ENCODE data around the gene DIDO1.

Gene DIDO1

DNA sequence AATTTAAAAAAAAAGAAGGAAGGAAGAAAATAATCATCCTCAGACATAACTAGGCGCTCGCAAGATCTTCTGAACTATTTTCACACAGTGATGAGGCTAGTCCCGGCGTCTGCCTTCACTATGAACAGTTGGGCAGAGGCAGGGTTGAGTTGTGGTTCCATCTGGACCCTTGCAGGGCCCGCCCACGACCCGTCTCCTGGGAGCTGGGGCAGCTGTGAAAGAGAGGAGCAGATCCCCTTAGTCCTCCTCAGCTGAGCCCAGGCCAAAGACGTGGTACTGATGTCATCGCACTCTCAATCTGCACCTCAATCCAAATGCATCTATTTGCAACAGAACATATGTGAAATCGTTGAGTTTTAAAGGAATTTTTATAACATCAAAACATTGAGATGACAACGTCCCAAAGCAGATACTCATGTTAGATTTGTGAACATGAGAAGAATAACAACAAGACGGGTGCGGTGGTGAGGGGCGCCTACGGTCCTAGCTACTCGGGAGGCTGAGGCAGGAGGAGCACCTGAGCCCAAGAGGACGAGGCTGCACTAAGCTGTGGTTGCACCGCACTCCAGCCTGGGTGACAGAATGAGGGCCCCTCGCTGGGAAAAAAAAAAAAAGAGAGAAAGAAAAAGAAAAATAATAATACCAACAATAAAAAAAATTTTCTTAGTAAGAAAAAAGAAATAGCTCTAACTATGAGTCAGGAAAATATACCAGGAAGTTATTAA lies 80.0 kb downstream of the DIDO1 start:
- DNase-seq, result peak; percentile 41

DNA sequence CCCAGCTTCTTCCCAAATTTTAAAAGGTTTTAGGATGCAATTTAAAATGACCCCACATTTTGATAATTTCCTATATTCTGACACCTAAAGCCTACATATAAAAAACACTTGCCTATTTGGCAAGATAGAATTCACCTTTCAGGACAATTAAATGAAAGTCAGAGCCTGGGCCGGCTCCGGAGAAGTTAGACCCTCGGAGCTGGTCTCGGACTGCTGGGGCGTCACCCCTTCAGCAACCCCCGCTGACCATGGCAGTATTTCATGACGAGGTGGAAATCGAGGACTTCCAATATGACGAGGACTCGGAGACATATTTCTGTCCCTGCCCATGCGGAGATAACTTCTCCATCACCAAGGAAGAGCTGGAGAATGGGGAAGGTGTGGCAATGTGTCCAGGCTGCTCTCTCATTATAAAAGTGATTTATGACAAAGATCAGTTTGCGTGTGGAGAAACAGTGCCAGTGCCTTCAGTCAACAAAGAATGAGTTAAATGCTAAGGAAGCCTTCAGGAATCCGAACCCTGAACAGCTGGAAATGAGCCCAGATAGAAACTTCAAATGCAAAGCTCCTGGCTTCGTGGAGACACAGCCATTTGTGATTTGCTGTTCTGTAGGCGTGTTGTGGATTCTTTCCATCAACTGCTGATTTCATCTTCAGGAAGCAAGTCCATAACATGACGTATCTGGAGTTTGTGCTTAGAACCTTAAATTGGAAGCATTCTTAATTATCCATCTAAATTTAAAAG lies 80.7 kb downstream of the DIDO1 start:
- DNase-seq, result no peak

DNA sequence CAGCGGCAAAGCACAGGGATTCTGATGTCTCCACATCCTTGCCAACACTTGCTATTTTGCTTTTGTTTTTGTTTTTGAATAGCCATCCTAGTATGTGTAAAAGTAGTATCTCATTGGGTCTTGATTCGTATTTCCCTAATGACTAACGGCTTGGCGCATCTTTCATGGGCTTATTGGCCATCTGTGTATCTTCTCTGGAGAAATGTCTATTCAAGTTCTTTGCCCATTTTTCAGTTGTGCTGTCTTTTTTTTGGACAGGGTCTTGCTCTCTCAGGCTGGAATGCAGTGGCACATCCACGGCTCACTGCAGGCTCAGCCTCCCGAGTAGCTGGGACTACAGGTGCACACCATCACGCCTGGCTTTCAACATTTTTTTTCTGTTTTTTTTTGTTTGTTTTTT lies 82.1 kb downstream of the DIDO1 start:
- DNase-seq, result no peak

DNA sequence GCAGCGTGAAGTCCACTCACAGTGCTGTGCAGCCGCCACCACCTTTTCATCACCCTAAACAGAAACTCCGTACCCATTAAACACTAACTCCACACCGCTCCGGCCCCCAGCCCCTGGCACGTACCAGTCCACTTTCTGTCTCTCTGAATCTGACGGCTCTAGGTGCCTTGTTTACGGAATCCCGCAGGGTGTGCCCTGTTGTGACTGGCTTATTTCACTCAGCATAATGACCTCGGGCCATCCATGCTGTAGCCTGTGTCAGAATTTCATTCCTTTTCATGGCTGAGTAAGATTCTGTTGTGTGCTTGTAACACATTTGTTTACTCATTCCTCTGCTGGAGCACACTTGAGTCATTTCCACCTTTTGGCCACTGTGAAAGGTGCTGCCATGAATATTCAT lies 82.6 kb downstream of the DIDO1 start:
- DNase-seq, result no peak

DNA sequence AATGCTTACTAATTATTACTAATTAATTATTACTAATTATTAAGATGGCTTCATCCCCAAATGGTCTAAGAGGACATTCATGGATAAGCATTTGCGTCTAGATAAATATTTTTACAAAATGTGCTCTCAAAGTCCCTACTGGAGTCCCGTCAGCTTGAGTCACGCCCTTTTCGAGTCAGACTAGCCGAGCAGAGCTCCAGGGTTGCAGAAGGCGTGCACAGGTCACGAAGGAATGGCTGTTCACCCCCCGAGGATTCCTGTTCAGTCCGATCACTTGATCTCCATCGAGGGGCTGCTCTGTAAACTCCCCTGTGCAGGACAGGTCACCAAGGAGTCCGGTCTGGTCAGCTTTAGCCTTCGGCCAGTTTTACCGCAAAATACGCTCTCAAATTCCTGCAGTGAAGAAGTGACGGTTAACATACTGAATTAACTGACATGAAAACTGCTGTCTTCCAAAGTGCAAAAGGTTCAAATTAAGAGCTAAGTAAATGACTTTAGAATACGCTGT lies 84.5 kb downstream of the DIDO1 start:
- DNase-seq, result no peak

DNA sequence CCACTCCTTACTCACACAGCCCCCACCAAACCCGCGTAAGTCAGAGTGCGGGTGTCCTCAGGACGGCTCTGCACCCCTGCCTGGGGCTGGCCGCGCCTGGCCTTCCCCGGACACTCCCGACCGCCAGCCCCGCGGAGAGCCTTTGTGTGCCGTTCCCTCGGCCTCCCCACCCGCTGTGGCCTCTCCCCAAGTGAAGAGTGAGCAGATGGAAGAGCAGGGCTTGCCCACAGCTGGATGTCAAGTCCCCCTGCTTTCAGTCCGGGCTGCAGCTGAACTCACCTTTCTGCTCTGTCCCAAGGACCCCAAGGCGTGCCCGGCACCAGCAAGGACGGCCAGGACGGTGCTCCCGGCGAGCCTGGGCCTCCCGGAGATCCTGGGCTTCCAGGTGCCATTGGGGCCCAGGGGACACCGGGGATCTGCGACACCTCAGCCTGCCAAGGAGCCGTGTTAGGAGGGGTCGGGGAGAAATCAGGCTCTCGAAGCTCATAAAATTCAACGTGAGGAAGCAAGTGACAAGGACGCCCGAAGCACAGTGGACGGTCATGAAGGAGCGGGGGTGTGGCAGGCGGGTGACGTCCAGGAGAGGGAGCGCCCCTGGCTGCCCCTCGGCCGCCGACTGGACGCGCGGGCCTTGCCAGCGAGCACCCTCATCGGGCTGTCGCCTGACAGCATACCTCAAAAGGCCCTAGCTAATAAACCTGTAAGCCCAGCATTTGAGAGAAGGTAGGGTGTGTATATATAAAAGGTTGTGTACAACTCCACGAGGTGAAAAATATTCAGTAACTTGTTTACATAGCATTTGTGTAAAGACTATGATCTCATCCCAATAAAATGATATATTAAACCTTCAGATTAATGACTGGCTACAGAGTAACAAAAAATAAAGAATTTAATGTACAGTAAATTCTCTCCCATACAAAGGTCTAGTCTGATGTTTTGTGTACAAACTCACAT lies 85.8 kb downstream of the DIDO1 start:
- DNase-seq, result no peak

DNA sequence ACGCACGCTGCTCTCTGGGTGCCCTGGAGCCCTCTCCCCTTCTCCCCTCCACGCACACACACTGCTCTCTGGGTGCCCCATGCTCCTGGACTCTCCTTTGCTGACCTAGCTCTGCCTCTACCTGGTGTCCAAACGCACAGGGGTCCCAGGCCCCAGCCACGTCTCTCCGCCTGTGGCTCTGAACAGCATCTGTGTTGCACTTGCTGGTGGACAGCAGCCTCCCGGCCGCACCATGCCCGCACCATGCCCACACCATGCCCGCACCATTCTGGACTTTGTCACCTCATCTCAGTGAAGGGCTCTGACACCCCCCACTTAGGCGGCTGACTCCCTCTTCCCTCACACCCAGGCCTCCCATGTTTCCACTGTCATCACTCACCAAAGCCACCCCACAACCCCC lies 86.5 kb downstream of the DIDO1 start:
- DNase-seq, result no peak

DNA sequence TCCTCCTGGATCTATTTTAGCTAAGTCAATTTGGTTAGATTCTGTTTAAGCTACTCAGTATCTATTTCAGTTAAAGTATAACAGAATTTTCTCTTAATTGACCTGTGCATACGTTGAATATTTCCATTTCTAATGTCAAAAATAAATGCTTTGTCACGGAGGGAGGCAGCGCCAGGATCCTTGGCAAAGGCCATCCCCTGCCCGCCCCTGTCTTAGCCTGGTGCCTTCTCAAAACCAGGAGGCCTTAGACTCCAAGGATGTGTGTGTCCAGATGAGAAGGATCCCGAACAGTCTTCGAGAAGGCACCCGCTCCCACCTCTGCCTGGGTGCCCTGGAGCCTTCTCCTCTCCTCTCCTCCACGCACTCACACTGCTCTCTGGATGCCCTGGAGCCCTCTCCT lies 87.0 kb downstream of the DIDO1 start:
- DNase-seq, result no peak

DNA sequence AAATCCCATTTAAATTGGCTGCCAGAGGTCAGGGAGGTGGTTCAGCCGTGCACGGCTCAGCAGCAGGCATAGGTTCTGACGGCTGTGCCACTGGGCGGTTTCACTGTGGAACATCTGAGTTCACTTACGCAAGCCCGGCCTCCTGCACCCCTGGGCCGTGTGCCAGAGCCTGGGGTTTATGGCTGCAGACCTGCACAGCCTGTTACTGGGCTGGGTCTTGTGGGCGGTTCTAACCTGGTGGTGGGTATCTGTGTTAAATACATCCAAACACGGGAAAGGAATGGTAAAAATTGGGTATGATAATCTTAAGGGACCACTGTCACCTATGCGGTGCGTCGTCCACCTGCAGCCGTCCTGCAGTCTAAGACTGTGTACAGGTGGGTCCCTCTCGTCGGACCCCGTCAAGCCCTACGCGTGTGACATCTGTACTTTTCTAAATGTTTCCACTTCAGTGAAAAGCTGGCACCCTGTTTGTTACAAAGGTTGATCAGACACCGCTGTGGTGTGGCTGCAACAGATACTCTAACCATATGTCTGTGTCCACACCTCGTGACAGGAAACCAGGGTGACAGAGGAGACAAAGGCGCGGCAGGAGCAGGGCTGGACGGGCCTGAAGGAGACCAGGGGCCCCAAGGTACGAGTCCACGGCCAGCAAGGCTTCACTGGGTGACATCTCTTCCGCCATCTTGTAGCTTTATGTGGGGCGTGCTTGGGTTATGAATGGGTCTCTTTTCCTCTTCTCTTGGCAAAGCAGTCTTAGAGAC lies 88.0 kb downstream of the DIDO1 start:
- peak; percentile 50 for DNase-seq

DNA sequence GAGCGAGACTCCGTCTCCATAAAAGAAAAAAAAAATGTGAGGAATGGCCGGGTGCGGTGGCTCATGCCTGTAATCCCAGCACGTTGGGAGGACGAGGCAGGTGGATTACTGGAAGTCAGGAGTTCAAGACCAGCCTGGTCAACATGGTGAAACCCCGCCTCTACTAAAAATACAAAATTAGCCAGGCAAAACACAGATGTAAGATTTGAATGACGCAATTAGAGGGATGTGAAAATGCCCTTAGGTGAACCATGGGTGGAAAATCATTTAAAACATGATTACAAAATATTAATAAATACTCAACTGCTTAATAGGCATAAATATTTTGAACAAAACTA lies 88.5 kb downstream of the DIDO1 start:
- DNase-seq, result no peak

DNA sequence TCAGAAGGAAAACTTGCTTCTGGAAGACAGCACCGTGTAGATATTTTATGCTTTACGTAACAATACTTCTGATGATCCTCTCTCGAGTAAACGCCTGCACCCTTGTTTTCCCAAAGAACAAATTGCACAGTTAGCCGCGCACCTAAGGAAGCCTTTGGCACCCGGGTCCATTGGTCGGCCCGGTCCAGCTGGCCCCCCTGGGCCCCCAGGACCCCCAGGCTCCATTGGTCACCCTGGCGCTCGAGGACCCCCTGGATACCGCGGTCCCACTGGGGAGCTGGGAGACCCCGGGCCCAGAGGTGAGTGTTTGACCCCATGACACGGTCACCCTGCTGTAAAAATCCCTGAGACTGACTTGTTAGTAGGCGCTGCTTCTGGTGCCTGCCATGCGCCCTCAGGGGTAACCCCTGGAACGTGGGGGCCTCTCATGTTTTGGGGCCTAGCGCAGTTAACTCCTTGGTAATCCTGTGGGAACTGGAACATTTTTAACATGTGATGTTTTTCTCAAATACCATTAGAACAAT lies 89.3 kb downstream of the DIDO1 start:
- DNase-seq, result no peak

DNA sequence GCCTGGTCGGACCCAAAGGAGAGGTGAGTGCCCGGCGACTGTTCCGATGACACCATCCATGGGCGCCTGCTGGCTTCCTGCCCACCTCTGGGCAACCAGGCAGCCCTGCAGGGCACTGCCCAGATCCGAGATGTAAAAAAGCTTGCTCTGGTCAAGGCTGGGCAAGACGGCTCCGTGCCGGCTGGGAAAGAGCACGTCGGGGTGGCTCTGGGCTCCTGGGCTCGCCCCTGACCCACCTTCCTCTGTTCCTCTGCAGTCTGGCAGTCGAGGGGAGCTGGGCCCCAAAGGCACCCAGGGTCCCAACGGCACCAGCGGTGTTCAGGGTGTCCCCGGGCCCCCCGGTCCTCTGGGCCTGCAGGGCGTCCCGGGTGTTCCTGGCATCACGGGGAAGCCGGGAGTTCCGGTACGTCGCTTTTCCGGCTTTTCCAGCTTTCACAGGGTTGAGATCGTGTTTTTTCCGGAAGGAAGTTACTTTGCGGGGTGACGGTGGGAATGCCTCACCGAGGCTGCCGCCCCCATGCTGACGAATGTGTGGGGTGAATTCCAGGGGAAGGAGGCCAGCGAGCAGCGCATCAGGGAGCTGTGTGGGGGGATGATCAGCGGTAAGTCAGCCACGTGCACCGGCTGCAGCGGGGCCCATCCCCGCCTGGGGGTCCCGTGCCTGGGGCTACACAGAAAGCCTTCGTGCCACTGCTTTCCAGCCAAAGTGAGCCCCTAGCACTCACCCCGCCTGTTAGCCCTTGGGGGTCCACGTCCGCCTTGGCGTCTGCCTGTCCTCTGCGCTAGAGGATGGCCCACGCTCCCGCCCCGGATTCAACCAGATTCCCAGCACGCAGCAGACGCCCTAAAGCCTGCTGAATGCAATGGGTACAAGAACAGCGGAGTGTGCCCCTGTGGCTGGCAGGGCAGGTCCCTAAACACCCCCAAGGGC lies 90.1 kb downstream of the DIDO1 start:
- DNase-seq, result peak; percentile 57

DNA sequence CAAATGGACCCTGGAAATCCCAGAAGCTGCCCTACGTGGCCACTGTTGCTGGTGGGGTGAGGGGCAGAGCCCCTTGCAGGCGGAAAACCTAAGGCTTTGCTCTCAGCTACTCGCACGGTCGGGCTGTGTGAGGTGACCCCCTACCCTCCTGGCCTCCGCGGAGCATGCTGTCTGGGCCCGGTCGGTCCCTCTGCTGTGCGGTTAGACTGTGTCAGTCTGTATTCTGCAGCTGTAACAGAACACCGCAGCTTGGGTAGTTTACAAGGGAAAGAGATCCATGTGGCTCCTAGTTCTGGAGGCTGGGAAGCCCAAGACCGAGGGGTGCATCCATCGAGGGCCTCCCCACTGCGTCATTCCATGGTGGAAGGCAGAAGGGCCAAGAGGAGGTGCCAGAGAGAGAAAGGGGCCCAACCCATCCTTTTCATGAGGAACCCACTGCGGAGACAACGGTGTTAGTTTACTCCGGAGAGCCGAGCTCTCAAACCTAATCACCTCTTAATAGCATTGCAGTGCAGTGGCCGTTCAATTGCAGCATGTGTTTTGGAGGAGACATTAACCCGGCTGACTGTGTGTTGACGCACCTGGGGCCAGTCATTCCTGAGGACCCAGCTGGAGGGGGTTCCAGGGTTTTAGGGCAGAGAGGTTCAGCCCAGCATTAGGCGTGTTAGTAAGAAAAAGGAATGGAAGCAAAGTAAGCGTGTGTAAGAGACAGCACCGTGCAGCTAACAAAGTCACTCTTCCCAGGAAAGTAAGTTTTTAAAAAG lies 91.2 kb downstream of the DIDO1 start:
- no peak for DNase-seq

DNA sequence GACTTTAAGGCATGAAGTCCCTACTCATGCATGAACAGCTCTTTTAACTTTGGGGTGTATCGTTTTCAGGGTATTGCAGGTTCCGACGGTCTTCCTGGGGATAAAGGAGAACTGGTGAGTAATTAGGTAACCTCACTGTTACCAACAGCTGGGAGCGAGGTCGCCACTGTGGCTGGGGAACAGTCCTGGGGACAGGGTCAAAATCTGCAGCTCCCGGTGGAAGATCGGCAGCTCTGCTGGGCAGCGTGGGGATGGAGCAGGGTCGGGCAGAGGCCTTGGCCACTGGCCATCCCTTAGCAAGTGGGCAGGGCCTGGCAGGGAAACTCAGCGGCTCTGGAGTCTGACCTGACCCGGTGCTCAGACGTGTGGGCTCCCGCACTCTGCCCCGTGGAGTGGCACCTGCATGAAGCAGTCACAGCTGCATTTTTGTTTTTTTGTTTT lies 93.3 kb downstream of the DIDO1 start:
- peak; percentile 32 for DNase-seq

DNA sequence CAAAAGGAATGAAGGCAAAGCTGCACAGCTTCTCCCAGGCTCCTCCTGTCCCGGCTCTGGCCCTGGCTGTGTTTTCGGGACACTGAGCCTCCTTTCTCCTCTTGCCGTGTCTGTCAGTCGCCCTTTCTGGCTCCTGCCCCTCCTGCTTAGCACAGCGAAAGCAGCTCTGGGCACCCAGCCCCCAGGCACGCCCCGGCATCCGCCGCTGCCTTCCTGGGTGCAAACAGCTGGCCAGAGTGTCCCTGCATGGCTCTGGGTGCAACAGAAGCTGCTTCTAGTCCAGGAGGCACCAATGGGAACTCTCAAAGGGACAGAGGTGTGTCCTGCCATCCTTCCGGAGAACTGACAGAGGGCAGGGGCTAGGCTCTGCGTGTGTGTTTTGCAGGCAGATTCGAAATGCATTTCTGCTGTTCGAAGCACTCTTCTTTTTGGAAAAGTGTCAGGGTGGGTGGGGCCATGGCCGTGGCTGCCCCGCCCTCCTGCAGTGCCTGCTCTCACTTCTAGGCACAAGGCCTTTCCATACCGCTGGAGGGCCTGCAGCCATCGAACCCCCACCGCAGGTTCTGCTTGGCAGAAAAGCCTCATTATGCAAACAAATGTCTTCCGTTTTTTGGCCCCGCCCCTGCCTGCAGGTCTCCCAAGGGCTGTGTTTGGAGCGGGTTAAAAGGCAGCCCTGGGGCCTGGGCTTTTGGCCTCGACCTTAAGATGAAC lies 93.9 kb downstream of the DIDO1 start:
- peak; percentile 62 for DNase-seq

DNA sequence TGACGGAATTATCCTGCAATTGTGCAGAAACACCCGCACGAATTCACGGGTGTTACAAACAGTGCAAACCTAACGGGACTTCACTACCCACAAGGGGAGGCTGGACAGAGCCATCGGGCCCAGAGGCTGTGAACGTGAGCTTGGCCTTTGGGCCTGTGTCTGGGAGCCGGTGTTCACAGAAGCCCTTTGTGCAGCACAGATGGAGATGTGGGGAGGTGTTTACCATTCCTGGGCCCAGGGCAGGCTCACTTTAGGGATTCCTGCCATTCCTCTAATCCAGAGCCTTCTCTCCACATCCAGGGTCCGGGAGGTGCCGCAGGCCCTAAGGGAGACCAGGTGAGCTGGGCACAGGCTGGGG lies 94.5 kb downstream of the DIDO1 start:
- no peak for DNase-seq

DNA sequence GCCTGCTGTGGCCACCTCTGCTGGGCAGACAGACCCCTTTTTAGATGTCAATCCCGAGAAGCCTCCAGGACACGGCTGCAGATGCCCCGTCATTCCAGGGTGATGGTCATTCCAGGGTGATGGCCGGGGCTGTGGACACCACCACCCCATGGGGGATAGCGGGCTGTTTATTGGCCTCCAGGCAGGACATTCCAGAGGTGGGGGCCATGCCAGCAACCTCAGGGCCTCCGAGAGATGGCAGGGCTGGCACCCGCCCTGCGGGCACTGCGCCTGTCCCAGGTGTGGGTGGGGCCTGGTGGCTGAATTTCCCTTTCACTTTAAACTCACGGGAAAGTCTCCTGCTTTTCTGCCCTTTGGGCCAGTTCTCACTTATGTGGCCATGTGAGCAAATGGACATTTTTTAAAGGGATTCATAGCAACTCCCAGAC lies 94.9 kb downstream of the DIDO1 start:
- DNase-seq, result peak; percentile 58

DNA sequence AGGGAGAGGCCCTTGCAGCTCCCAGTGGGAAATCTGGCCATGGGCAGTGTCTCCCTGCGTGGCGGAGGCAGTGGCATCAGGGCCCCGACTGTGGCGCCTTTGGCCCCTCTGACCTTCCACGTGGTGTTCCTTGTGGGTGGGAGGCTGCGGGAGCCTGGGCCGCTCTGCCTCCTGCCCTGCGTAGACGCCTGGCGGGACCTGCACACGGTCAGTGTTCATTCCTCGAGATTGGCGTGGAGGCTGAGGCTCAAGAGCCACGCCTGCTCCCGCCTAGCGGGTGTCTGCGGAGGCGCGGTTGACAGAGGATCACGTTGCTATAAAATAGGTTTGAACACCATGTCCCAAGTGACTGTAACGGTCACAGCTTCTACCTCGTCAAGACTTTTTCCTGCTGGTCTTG lies 95.5 kb downstream of the DIDO1 start:
- DNase-seq, result peak; percentile 32

DNA sequence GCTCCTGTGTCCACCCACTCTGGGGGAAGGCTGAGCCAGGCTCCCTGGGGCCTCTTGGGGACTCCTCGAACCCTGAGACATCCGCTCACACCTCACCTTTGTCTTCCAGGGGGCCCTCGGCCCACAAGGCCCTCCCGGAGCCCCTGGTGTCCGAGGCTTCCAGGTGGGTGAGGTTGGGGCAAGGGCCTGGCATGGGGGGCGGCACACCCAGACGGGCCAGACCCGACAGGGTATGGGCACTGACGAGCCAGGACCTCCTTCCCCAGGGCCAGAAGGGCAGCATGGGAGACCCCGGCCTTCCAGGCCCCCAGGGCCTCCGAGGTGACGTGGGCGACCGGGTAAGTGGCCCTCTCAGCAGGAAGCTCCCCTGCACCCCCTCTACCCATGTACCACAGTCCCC lies 96.1 kb downstream of the DIDO1 start:
- DNase-seq, result peak; percentile 18

Measured in femur (tissue), 1 donor.